DMS153 (cell line): Measurements from ENCODE around the gene AP2B1.
"Not testable (repeated sequence)": the region's sequence is repeated elsewhere in the genome, so short reads cannot be mapped to it uniquely, and the experiment has no call there.

Source experiments
- DNase-seq: peaks from one replicate; lab custom pipeline; 2025; lab: John Stamatoyannopoulos, UW

The AP2B1 gene

DNA sequence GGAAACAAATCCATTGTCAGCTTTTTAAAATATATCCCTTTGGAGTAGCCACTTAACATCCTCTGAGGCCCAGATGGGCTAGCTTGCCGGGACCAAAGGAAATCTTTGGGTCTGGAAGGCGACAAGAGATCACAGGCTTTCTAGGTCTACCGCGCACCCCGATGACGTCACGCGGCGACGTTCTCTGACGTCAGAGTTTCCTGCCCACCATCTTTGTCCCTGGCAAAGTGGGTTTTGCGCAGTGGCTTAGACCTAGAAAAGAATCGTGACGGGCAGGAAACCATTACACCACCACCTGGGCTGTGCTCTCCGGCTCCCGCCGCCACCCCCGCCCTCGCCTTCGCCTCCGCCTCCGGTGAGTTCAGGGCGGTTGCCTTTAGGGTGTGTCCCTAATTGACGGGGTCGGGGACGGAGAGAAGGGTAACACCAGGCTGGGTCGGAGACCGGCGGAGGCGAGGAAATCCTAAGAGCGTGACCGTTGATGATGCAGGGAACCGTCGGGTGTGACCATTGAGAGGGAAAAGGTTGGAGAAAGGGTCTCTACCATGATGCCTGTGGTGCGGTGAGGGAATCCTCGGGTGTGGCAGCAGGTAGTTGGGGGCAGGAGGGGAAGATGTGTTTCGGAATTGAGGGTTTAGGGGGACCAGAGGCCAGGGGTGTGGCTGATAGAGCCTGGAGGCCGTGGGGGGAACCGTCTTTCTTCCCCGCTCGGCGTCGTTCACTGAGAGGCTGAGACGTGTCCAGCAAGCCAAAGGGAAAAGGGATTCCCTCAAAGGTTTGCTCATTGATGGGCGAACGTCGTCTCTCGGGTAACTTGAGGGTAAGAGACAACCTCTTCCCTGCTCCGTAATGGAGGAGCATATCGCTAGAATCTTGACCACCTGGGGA is at the start of gene AP2B1:
AP2B1 (plus strand) TSS at position 249 of the 888 bp plus-strand sequence. CDS start 6,709 bp downstream, outside the sequence.
- peak; percentile 90 for DNase-seq

DNA sequence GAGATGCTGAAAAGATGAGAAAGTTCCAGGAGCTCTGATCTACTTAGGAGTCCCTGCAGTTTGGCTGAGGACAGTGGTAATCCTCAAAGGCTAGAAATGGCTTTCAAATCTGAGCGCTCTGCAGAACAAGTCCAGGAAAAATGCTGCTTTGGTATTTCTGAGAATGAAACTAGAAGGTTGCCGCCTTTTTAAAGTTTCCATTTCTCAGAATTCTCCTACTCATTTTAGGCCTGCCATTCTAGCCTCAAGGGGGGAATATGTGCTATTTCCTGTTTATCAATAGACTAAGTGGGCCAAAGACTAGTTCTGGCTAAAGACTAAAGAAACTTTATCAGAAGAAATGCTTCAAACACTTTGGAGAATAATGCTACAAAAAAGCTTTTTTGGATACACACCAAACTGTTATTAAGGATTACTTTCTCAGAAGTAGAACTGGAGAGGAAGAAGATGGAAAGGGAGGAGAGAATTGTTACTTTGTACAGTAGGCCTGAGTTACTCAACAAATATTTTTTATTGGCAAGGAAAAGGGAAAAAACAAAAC is 49.5 kb upstream of the AP2B1 start, which contains the start of gene SLFN12L:
SLFN12L (minus strand) TSS at position 78 of the 541 bp plus-strand sequence. CDS start 15,314 bp downstream, outside the sequence.
- no peak for DNase-seq

DNA sequence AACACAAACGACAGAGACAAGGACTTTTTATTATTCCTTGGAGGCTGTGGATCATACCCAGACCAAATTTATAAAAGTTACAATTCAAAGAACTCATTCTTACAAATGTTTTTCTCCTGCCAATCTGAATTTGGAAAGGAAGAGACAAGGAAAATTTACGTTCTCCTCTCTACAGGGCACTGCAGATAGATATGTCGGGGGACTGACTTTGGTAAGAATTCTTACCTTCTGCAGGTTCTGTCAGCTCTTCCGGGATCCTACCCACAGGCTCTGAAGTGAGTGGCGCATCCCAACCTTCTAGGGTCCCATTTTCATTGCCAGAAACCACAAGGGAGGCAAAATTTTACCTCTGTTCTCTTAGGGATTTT is 47.5 kb upstream of the AP2B1 start:
- DNase-seq, result no peak

DNA sequence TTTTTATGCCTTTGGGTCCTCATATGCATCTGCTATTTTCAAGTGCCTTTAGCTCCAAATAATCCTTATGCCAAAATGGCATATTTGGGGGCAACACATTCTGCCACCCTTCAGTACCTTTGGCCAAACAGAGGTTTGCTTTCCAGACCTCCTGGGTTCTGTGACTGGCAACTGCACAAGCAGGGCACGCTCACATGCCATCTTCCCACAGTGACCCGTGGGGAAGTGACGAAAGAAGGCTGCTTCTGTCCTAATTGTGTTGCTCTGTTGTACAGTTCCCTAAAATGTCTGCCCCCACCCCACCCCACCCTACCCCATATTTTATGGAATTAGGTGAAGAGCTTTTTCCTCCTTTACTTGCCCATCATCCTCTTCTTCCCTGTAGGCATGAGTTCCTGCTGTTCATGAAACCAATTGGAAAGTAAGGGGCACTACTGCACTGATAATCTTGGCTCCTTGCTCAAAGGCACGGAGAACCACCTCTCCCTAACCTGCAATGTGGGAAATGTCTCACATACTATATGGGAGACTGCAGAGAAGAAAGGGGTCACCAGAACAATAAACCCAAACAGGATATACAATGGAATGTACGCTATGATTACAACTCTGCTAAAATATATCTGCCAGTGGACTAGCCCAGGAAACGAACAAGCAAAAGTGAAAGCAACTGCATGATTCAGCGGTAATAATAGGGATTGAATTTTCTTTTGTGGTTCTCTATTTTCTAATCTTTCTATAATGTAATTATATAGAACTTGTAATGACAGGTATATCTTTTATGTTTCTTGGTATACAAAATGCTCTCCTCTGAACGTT is 46.3 kb upstream of the AP2B1 start:
- no peak for DNase-seq

DNA sequence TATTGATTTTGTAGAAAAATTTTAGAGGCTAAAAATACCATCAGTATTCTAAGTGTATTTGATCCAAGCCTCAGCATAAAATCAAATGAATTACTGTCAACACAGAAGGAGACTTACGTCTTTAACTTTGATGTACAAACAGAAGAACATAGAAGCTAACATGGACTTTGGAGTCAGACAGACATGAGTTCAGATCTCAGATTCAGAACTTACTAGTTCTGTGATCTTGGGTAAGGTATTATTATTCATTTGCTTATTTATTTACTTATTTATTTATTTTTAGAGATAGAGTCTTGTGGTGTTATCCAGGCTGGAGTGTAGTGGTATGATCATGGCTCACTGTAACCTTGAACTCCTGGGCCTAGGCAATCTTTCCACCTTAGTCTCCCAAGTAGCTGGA is 45.7 kb upstream of the AP2B1 start:
- DNase-seq, result no peak

DNA sequence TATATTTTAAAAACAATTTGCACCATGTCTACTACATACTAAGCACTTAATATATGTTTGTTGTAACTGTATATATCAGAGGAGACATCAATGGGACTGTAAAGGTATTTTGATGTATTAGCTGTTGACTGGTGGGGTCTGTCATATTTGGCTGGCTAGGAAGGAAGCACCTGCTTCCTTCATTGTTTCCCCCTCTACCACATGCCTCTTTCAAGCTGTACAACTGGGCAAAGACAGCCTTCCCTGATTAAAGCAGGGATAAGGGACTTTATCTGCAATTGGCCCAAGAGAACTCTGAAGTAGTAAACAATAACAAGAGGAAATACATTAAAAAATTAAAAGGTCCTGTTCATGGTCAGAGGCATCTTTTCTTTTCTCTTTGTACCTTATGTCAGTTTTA is 44.1 kb upstream of the AP2B1 start:
- no peak for DNase-seq

DNA sequence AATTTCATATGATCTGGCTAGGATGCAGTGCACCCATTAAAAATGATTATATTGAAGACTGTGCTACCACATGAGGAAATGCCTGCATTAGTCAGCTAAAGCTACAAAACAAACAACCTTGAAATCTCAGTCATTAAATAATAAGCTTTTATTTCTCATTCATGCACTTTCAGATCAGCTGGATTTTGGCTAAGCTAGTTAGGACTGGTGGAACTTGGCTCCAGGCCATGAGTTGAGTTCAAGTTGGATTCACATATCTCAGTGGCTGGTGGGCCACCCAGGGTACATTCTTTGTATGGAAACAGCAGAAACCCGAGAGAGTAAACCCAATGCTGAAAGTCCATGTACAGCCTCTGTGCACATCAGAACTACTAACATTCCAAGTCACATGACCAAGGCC is 43.3 kb upstream of the AP2B1 start:
- no peak for DNase-seq

DNA sequence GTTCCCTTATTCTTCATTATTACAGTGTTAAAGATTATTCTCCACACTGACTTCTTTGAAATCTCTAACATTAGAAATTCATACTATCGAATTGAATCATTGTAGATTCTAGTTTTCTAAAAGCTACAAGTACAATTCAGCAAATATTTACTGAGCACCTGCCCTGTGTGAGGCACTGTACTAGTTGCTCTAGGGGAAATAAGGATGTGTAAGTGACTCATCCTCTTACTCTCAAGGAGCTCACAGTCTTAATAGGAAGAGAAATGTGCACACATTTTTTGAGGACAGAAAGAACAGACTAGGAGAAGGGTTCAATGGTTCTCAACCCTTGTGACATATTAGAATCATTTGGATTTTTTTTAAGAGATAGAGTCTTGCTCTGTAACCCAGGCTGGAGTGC is 42.0 kb upstream of the AP2B1 start:
- DNase-seq, result no peak

DNA sequence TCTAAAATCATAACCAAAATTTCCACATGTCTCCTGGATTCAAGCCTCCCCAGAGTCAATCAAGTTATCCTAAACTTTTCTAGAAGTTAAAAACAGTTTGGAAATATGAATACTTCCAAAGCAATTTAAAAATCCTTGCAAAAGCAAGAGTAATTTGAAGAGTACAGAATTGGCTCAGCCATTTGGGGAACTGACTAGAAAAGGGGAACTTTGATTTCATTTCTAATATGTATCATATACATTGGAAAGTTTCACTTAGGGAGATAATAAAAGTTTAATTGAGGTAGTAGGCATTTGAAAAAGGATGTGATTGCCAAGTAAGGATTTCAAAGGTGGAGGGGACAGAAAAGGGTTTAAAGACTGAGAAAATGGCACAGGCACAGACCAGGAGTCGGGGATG is 40.6 kb upstream of the AP2B1 start:
- DNase-seq, result no peak

DNA sequence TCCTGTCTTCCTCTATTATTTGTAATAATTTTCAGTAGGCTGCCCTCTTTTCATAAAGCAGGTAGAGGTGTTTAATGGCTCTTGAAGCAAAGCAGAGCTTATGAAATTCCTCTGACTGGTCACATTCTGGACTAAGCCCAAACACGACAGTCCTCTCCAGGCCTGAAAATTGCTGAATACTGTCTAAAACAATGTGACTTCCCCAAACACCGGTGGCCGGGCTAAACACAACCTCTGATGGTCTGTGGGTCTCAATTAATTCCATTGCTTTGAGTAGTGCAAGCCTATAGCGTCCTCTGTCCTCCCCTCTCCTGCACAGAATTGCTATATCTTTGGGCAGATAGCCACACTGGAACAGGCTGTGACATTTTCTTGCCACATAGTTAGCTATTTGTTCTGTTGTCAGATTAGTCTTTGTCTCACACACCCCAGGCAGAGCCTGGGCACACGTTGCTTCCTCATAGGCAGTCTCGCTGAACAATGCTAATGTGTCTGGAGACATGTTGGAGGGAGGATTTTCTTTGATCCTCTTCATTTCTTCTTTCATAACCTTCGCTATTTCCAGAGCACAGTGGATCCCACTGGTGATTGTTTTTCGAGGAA is 38.8 kb upstream of the AP2B1 start:
- DNase-seq, result no peak

DNA sequence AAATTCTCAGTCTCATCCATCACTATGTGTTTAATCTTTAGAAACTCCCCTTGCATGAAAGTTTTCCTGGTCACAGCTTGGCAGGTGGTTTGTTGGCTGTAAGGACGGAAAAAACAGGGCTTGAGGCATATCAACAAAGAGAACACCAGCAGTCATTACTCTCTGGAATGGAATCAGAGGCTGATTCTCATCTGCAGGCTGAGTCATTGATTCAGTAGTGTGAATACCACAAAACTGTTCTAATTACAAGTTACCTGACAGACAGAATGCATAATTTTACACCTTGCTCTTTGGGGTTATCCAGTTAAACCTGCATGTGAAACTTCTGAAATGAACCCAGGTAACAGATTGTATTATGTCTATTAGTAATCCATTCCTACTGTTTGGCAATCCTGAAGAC is 38.1 kb upstream of the AP2B1 start:
- no peak for DNase-seq

DNA sequence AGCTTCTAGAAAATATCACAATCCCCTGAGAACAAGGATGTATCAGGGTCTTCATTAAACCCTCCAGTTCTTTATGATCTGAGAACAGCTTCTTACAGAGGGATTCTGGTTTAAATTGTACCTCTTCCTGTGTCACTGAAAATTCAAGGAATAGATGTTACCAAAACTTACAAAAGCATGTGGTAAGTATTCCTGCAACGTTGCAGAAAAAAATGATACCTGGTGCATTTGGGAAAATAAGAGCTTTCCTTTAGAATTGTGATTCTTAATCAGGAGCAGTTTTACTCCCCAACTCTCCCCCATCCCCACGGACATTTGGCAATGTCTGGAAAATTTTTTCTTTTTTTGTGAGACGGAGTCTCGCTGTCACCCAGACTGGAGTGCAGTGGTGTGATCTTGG is 33.8 kb upstream of the AP2B1 start:
- DNase-seq, result no peak

DNA sequence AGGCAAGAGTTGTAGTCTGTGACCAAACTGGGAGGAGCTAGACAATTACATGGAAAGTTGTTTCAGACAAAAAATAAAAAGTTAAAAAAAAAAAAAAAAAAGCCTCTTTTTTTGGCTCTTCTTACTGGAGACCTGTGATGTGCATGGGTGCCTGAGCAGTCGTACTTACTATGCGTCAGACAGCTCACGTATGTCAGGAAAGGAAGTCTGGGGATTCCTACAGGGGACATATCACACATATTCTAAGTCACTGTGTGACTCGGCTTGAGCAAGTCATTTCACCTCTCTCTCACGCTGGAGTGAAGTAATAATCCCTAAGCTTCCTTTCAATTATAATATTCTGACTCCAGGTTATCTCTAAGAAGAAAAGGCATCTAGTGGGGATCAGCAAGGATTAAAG is 32.5 kb upstream of the AP2B1 start:
- DNase-seq, result no peak

DNA sequence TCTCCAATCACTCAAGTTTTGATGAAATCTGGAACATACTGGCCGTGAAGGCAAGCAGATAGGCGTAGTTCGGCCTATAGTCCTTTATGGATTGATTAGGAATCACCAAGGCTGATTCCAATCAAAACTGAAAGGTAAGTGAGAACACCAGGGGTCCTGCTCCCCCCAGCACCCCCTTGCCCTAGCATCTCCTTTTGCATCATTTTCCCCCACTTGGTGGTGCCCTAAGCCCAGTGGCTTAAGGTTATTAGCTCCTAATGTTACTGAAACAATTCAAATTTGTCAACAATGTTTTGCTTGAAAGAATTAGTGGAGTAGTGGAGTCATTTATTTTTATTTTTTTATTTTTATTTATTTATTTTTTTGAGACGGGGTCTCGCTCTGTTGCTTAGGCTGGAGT is 31.4 kb upstream of the AP2B1 start:
- DNase-seq, result no peak

DNA sequence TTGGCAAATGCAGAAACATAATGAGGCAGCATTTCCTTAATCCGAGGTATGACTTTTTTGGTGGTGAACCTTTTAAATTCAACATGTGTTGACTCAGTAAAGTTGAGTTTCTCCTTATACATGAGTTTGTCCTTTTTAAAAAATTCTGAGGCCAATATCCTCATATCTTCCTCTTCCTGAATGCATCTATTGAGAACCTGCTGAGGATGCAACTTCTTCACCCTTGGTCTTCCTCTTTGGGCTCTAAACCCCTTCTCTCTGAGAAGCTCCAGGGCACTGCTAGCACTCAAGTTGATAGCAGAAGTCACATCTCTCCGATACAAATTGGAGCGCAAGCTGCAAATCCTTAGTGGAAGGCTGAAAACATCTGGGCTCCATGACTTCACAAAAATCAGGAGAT is 29.8 kb upstream of the AP2B1 start:
- no peak for DNase-seq

DNA sequence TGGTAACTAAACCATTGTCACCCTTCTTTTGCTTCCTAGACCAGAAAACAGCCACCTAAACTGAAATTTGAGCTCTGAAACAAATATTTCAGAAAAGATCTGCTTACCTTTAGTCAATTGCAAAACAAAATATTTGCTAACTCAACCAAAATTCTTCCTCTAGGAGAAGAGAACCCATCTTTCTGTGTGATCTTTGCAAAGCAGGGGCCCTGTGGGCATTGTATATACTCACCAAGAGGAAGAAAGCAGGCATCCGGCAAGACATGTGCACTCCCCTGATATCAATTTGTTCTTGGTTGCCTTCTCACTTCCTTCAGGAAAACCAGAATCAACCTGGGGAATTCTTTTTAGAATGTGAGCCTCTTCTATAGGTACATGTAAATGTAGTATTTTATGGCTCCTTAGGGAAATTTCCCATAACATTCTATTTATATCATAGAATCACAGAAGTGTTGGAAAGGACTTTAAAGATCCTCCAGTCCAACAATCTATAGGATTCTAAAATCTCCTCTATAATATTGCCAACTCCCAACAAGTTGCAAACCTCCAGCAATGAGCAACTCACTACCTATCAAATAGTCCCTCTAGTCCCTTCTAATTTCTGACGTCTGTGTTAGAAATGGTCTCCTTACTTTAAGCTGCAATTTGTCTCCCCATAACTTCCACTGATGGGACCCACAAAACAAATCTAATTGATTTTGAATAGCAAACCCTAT is 27.5 kb upstream of the AP2B1 start:
- DNase-seq, result no peak

DNA sequence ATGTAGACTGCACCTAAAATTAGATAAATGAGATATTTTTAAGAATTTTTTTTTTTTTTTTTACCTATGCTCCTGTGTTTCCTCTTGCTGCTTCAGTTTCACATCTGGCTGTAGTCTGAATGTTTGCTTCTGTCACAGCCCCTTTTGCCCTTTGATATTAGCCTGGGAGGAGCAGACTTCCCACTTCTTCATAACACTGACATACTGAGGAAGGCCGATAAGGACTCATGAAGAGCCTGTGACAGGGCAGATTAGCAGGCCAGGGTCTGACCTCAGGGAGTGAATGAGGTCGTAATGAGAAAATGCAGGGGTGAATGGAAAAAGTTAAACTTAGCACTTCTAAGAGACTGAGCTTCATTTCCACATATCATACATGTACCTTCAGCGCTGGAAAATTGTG is 26.4 kb upstream of the AP2B1 start, which contains the start of gene SLFN14:
SLFN14 (minus strand) TSS at position 117 of the 400 bp plus-strand sequence. CDS start 2,757 bp downstream, outside the sequence.
- DNase-seq, result no peak

DNA sequence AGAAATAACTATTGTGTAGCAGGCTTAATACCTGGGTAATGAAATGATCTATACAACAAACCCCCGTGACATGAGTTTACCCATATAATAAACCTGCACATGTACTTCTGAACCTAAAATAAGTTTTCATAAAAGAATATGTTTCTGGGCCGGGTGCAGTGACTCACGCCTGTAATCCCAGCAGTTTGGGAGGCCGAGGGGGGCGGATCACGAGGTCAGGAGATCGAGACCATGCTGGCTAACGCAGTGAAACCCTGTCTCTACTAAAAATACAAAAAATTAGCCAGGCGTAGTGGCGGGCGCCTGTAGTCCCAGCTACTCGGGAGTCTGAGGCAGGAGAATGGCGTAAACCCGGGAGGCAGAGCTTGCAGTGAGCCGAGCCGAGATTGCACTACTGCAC is 23.9 kb upstream of the AP2B1 start:
- DNase-seq, result not testable (repeated sequence)

DNA sequence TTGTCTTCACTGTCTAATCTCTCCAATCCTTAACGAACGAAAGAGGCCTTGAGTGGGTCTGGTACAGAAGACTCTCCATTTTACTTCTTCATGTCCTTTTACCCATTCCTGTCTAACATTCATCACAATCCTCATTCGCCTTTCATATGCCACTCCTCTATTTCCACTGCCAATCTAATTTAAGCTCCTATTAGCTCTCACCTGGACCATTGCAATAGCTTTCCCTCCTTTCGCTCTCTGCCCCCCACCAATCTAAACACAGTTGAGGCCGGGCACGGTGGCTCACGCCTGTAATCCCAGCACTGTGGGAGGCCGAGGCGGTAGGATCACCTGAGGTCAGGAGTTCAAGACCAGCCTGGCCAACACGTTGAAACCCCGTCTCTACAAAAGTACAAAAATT is 20.2 kb upstream of the AP2B1 start:
- no peak for DNase-seq

DNA sequence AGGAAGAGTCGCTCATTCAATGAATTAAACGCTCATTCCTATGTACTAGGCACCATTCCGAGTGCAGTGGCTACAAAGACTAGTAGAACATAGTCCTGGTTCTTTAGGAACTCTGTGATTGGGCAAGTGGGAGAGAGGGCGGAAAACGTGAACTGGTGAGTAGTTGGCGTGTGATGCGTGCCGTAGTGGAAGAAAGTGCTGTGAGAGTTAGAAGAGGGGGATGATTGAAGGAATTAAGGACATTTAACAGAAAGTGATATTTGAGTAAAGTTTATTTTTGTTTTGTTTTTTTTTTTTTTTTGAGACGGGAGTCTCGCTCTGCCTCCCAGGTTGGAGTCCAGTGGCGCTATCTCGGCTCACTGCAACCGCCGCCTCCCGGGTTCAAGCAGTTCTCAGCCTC is 18.6 kb upstream of the AP2B1 start:
- DNase-seq, result no peak

DNA sequence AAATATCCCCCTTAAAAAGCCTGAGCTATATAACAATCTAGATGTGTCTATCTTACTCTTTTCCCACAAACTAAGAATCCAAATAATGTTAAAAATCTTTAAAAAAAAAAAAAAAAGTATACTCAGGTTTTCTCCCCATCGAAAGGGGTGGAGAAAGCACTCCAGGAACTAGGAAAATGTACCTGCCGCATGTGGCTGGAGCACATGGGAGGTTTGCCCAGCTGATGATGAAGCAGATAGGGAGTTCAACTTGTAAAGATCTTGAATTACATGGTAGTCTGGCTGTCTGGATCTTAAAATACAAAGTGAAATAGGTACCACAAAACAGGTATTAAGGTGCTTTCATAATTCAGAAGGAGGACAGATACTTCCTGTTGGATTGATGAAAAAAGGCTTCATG is 17.7 kb upstream of the AP2B1 start:
- DNase-seq, result no peak

DNA sequence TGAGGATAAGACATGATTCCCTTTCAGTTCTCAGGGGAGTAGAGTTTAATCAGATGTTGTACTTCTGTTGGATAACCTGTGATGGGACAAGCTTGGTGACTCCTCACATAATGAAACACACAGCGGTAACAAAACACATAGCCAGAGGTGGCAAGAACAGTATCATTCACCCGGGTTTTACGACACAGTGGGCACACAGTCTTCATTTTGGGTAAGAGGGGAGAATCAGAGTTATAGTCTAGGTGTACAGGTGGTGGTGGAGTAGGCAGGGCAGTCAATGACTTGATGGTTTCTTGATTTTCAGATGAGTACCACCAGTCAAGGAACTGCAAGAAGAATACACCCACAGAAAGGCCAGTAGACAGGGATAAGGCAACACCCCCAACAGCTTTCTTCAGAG is 11.4 kb upstream of the AP2B1 start:
- DNase-seq, result no peak
